AG08396 (cell line): Measurements from ENCODE around the gene NKAIN4.

Experiments
- DNase-seq: peaks from one replicate; pipeline ENCODE4 v3.0.0; 2012; ENCODE audit warnings: low spot score, mixed read lengths

NKAIN4 gene

DNA sequence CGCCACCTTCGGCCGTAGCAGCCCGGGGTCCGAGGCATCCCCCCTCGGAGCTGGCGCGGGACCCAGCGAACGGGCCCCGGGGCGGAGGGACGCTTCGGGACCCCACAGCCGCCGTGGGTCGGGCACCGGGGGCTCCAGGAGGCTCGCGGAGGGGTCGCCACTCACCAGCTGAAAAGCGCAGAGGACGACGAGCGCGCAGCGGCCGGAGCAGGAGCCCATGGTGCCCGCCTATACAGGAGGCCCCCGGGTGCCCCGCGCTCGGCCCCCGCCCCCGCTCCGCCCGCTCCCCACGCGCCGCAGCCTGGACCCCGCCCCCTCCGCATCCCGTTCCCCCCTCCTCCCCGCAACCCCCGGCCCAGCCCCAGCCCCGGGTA lies at the start of gene NKAIN4:
Gene NKAIN4 (minus strand): TSS at position 232 of the 374 bp plus-strand sequence. CDS start 13 bp downstream, at position 219.
- DNase-seq, result no peak

DNA sequence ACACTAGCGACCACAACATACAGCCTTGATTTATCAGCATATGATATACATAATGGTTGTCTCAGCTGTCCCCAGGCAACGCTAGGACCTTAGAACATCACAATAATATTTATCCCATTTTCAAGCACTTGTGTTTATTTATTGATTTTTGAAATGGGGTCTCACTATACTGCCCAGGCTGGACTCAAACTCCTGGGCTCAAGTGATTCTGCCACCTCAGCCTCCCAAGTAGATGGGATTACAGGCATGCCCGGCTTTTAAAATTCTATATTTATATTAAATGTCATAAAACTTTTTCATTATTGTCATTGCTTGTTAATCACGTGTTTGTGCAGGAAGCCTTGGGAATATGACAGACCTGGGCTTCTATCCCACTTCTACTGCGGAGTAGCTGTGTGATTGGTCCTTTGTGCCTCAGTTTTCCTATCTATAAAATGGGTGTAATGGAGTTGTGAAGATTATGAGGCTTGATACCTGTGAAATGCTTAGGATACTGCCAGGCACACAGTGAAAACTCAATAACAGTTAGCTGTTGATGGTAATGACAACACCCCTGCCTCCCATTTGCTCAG lies 48.9 kb upstream of the NKAIN4 start:
- no peak for DNase-seq

DNA sequence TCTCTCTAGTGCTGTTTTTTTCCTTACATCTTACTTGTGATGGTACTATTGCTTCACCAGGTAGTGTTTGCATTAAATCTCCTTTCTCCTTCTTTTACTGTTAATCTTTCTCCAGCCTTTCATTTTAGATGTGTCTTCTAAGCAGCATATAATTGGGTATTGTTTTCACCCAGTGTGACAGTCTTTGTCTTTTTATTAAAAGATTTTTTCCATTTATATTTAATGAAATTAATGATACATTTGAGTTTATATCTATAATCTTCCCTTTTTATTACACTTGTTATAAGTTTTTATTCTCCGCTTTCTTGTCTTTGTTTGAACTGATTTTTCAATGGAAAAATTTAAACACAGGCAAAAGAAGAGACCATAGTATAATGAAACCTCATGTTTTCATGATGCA lies 47.4 kb upstream of the NKAIN4 start:
- DNase-seq, result no peak

DNA sequence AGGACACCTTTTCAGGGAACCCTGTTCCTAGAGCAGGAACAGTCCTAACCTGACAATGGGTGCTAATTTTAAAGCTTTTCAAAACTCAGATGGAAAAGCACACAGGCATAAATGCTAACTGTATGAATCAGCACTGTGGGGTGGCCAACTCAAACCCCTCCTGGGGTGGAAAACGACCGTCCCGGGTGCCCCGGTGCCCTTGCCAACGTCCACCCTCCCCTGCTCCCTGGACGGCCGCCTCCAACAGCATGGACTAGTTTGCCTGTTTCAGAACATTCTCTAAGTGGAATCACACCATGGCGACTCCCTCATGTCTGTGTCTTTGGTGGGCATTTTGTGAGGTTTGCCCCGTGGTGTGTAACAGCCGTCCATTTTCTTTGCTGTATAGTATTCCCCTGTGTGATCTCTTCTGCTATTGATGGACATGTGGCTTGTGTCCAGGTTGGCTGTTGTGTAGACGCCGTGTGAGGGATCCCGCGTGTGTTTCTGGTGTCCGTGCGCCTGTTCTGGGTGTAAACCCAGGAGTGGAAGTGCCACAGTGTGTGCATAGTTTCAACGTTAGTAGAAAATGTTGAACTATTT lies 44.6 kb upstream of the NKAIN4 start:
- no peak for DNase-seq

DNA sequence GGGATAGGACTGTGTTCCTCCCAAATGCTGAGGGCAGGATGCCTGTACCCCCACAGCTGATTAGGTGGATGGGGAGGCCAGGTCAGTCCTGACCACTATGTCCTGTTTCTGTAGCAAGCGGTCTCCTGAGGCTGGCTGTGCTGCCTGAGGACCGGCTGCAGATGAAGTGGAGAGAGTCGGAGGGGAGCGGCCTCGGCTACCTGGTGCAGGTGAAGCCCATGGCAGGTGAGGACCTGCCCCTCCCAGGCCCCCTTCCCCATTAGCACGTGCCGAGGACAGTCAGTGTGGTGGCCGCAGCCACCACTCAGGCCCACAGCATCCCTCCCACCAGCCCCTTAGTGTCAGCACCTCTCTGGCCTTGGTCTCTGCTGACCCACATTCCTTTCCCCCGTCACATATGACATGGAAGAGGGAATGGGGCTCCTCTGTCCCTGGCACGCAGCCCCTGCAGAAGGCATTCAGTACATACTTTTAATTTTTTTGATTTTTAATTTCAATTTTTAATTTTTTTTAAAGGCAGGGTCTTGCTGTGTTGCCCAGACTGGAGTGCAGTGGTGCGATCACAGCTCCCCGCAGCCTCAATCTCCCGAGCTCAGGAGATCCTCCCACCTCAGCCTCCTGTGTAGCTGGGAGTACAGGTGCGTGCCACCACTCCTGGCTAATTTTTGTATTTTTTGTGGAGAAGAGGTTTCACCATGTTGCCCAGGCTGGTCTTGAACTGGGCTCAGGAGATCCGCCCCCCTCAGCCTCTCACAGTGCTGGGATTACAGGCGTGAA lies 43.7 kb upstream of the NKAIN4 start:
- no peak for DNase-seq

DNA sequence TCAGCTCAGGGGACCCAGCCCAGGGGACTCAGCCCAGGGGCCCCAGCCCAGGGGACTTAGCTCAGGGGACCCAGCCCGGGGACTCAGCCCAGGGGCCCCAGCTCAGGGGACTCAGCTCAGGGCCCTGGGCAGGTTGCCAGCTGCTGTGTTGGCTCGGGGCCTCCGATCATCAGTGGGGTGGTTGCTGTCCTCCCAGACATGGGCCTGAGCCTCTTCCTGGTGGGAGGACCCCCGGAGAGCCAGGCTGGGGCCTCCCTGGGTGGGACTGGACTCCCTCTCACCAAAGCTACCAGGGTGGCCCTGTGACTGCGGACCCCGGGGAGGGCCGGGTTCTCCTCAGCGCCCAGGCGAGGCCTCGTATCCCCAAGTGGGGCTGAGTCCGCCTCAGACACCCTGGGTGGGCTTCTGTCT lies 43.1 kb upstream of the NKAIN4 start:
- no peak for DNase-seq

DNA sequence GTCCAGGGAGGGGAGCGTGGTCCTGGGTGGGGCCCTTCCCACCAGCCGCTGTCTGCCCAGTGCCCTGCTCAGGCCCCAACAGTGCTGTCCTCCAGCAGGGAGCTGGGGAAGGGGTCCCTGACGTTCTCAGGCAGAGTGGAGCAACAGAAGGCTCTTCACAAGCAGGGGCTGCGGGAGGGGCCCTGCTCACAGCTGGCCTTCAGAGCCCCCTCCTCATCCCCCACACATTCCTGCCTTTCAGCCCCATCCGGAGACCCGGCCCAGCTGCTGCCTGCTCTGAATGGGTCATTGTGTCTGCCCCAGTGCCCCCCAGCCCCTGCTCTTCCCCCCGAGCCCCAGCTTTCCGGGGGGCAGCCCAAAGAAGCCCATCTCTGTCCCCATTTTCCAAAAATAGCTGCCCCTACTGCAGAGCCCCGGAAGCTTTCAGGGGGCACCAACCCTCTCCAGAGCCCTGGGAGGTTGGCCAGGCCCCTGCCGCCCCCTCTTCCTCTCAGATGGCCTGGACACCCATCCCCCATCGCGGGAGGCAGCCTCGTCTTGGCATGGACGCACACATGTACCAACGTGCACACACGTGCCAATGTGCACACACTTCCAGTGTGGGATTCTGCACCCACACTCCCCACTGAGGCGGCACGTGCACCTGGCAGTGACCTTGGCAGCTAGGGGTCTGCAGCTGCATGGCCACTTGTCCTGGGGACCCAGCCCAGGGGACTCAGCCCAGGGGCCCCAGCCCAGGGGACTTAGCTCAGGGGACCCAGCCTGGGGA lies 42.5 kb upstream of the NKAIN4 start:
- DNase-seq, result no peak

DNA sequence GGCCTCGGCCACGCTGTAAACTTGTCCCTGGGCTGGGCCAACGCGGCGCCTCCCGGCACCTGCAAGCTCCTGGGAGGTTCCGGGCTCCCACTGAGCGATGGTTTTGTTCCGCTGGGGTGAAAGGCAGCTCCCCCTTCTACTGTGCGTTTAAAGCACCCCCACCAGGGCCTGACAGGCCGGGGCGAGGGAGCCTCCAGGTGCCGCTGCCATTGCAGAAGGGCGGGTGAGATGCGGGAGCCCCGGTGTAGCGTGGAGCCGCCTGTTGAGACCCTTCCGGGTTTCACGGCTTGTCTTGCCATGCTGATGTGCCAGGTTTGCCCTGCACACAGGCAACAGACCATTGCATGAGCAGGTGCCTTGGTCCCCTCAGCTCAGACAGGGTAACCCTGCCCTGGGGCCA lies 41.6 kb upstream of the NKAIN4 start:
- no peak for DNase-seq

DNA sequence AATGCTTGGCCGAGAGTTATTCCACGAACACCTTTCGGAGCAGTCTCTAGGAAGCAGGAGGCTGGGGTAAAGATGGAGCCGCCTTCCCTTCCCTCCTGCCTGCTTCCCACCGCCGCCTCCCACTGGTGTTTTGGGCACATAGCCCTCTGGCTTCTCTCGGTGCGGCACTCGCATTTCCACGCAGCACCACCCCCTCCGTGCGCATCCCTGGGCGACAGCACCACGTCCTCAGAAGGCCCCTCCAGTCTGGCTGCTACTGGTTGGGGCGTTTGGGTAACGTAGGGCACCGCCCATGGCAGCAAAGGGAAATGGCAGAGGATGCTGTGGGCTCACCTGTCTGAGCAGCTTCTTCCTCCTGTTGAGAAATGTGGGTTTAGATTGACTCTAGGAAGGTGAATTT lies 41.2 kb upstream of the NKAIN4 start:
- DNase-seq, result no peak

DNA sequence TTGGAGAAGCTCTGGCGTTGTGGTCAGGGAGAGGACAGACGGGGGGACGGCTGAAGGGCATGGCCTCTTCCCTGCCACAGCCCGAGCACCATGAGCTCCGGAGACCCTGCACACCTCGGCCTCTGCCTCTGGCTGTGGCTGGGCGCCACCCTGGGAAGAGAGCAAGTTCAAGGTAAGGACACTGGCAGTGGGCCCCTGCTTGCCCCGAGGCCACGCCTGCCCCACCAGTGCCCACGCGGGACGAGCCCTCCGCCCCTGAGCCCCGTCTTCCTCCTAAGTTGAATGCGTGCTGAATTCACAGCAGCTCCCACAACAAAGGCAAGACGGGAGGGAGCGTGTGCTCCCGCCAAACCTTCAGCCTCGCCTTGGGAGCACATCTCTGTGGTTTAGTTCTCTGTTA lies 40.8 kb upstream of the NKAIN4 start:
- no peak for DNase-seq

DNA sequence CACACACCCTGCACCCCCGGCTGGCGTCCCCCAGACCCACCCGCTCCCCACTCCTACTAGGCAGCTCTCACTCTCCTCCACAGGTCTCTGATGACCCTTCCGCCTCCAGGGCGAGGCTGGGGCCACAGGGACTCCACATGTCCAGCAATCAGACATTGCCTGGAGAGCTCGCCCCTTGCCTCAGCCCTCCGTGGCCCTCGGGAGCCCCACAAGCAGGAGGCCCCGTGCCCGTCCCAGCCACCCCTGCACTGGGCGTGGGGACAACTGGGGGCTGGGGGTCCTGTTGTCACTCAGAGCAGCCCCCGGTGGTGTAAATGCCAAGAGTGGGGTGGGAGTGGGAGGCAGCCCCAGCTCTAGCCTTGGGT lies 40.3 kb upstream of the NKAIN4 start:
- DNase-seq, result no peak

DNA sequence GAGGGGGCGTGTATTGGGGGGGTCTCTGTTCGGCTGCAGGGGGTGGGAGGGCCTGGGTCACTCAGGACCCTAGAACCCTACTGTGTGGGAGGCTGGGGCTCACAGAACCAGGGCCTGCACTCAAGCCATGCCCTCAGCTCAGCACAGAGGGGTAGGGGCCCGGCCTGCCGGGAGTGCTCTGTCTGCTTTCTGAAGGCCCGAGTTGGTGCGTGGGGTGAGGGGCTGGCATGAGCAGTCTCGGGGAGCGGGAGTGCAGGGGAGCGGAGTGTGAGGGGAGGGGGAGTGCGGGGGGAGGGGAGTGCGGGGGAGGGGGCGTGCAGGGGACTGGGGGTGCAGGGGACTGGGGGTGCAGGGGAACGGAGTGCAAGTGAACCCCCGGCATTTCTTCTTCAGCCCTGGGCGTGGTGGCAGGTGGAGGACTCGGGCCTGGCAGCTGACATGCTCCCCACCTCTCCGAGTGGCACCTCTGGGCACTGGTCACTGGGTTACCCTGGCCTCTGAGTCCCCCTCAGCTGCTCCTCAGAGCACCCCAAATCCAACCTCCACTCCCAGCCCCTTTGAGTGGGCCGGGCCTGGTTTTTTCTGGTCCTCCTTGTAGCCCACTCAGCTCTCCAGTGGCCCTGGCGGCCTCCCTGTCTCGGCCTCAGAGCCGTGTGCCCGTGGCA lies 39.7 kb upstream of the NKAIN4 start:
- DNase-seq, result no peak

DNA sequence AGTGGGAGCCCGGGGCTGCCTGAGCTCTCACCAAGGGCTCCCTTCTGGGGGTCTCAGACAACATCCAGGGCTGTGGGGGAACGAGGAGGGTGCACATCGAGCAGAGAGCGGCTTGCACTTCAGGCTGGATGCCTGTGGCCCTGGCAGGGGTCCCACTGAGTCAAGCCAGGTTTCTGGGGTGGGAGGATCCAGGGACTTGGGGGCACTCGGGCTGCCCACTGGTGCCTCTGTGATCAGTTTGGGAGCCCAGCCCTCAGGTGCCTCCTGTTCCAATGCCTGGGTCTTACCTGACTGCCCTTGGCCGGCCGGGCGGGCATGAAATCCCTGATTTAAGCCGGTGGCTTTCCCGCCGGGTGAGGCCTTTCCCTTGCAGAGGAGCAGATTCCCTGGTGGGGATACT lies 39.2 kb upstream of the NKAIN4 start:
- DNase-seq, result no peak

DNA sequence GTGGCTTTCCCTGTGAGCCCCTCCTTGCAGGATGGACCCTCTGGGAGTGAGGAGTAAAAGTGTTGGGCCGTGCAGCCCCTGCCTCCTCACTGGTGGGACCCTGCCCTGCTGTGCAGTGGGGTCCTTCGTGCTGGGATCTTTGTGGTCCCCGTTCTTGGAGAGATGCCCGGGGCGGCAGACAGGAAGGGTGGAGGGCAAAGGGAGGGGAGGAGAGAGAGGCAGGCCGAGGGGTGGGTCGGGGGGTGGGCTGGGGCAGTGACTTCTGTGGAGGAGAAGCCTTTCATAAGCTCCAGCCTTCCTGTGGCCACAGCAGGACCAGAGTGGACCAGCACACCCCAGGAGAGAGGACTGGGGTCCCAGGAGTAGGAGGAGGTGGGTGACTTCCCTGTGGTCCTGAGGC lies 38.6 kb upstream of the NKAIN4 start, which contains the start of gene COL20A1:
Gene COL20A1 (plus strand): TSS at position 283 of the 400 bp plus-strand sequence. CDS start 1,922 bp downstream, outside the sequence.
- no peak for DNase-seq

DNA sequence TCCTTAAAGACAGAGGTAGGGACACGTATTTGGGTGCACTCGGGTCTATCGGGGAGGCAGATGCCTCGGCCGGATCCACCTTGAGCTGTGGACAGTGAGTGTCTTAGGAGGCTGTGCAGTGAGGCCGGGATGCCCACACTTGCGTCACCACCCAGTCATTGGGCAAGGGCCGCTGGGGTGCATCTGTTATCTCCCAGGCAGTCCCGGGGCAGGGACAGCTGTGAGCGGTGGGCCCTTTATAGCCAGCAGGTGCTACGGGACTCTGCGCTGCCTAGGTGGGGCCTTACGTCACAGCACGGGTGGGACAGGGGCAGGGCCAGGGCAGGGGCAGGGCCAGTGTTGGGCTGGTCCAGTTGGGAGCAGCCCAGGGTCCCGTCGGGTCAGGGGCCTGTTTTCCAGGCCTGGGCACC lies 38.0 kb upstream of the NKAIN4 start:
- DNase-seq, result no peak

DNA sequence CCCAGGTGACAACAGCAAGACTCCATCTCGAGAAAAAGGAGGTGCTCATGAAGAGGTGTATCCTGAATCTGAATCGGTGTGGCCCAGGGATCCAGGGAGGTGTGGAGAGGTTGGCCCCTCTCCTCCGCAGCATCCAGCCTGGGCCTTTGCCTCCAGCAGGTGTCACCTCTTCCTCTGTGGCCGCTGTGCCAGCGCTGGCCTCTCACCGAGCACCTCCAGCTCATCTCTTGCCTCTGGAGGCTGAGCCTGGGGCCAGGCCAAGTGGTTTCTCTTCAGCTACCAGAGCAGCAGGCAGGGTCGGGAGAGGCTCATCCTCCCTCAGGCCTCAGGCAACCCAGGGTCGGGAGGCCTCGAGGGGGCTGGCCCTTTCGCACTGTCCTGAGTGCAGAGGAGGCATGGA lies 37.5 kb upstream of the NKAIN4 start:
- DNase-seq, result no peak

DNA sequence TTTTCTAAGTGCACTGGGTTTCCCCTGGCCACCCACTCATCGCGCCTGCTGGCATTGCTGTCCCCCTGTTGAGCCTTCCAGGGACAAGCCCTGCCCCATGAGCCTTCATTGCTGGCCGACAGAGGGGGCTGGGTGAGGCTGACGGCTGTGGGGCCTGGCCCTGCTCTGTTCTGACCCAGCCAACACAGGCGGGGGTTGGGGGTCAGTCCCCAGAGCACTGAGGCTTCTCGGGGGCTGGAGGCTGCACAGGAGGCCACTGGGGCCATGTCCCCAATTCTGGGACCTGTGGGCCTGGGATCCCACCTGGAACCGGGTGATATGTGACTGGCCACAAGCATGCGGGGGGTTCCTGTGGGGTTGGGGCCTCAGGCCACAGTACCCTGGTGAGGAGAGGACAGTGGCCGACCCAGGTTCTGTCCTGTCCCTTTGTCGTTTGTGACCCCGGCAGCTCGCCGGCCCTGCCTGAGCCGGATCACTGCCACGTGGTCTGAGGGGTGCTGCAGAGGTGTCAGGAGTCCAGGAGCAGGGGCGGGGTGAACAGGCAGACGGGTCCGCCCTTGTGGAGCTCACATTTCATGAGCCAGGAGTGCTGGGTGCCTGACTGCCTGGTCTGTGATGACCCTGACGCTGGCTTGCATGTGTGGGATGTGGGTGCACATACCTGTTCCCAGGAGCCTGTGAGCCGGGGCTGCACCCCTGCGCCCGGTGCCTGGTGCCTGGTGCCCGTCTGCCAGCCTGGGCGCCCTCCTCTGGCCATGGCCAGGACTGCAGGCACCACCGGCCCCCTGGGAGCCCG lies 36.6 kb upstream of the NKAIN4 start:
- DNase-seq, result peak; percentile 91

DNA sequence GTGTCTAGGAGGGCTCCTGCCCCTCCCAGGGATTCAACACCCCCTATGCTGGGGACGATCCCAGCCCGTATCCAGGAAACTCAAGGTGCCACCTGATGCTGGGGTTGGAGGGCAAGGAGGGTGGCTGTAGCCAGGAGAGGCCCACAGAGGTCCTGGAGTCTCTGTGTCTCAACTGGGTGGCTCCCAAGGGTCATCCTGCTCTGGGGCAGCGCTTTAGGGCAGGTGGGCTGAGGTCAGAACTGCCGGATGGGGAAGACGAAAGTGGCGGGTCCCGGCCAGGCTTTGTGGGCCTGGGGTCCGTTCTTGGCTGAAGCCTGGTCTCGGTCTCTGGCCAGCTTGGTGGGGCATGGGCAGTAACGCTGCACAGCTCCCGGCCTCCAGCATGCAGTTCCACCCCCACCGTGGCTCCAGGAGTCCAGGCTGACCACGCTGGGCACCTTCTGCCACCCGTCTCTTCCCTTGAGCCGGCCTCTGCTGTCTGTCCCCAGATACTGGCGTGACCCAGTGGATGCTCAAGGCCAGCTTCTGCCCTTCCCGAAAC lies 35.9 kb upstream of the NKAIN4 start:
- no peak for DNase-seq

DNA sequence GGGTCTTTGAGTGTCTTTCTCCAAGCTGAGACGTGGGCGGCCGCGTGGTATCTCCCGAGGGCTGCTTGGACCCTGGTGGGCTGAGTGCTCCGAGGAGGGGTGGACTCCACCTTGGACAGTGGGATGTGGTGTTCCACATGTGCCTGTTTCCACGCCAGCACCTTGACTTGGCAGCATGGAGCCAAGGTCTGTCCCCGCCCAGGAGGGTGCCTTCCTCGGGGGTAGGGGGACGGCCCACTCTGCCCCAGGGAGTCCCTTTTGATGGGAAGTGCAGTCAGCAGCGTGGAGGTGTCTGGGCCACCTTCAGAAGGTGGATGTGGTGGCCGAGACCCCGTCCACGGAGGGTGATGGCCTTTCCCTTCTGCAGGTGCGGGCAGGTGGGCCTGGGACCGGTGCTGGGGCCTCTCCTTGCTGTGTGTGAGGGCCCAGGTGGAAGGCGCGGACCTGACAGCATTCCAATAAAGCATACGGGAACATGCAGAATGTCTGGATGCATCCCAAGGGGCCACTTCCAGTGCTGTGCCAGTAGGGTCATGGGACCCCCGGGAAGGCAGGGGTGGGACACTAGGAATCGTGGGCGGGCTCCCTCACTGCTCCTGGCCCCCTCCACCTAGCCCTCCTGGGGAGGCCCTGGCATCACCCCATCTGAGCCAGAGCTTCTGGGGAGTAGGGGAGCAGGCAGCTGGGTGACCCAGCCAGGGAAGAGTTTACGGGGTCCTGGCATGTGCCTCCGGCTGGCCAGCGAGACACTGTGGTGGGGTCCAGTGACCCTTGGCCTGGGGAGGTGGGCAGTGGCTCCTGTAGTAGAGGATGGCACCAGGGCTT lies 35.3 kb upstream of the NKAIN4 start:
- no peak for DNase-seq

DNA sequence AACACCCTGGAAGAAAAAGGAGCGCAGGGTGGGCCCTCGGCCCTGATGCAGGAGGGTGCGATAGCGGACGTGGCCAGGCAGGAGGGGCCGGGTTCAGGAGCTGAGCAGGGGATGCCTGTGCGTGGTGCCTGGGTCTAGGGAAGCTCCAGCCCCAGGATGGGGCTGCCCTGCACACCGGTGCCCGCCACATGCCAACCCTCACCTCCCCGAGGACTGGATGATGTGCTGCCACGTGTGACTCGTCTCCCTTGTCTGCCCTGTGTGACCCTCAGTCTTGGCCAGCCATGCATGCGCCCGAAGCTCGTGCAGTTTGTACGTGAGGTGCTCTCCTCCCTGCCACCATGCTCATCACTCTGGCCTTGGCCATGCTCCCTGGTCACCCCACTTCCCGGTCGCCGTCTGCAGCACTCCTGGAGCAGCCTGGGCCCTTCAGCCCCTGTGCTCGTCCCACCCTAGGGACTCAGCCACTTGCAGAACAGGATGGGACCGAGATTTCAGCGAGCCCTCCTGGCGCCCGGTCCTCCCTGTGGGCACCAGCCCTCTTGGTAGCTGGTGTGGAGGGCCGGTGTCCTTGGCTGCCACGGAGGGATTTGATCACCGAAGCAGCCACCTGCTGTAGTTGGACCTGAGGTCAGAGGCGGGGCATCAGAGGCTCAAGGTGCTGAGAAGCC lies 34.5 kb upstream of the NKAIN4 start:
- no peak for DNase-seq
